ENCODE data around the gene TSPEAR.

DNA sequence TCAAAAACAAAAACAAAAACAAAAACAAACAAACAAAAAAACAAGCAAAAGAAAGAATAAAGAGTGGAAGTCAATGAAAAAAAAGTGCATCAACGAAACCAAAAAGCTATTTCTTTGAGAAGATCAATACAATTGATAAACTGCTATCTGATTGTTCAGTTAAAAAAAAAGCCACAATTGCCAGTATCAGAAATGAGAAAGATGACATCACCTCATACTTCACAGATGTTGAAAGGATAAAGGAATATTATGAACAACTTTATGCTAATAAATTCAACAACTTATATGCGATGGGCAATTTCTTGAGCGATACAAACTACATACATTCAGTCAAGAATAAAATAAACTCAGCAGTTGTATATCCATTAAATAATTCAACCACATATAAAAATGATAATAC lies 258.3 kb downstream of the TSPEAR start:
- TF ChIP-seq, protein P1, sequence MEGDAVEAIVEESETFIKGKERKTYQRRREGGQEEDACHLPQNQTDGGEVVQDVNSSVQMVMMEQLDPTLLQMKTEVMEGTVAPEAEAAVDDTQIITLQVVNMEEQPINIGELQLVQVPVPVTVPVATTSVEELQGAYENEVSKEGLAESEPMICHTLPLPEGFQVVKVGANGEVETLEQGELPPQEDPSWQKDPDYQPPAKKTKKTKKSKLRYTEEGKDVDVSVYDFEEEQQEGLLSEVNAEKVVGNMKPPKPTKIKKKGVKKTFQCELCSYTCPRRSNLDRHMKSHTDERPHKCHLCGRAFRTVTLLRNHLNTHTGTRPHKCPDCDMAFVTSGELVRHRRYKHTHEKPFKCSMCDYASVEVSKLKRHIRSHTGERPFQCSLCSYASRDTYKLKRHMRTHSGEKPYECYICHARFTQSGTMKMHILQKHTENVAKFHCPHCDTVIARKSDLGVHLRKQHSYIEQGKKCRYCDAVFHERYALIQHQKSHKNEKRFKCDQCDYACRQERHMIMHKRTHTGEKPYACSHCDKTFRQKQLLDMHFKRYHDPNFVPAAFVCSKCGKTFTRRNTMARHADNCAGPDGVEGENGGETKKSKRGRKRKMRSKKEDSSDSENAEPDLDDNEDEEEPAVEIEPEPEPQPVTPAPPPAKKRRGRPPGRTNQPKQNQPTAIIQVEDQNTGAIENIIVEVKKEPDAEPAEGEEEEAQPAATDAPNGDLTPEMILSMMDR (IDR thresholded peaks at IDR 0.05), result no peak
- TF ChIP-seq NRF1 (IDR thresholded peaks at IDR 0.05; ENCODE audit: low read depth, low read length), result no peak
- TF ChIP-seq RCOR1 (IDR thresholded peaks at IDR 0.05; ENCODE audit: low read length), result no peak
- TF ChIP-seq, protein P2, sequence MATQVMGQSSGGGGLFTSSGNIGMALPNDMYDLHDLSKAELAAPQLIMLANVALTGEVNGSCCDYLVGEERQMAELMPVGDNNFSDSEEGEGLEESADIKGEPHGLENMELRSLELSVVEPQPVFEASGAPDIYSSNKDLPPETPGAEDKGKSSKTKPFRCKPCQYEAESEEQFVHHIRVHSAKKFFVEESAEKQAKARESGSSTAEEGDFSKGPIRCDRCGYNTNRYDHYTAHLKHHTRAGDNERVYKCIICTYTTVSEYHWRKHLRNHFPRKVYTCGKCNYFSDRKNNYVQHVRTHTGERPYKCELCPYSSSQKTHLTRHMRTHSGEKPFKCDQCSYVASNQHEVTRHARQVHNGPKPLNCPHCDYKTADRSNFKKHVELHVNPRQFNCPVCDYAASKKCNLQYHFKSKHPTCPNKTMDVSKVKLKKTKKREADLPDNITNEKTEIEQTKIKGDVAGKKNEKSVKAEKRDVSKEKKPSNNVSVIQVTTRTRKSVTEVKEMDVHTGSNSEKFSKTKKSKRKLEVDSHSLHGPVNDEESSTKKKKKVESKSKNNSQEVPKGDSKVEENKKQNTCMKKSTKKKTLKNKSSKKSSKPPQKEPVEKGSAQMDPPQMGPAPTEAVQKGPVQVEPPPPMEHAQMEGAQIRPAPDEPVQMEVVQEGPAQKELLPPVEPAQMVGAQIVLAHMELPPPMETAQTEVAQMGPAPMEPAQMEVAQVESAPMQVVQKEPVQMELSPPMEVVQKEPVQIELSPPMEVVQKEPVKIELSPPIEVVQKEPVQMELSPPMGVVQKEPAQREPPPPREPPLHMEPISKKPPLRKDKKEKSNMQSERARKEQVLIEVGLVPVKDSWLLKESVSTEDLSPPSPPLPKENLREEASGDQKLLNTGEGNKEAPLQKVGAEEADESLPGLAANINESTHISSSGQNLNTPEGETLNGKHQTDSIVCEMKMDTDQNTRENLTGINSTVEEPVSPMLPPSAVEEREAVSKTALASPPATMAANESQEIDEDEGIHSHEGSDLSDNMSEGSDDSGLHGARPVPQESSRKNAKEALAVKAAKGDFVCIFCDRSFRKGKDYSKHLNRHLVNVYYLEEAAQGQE (IDR thresholded peaks at IDR 0.05; ENCODE audit: low read depth, low read length), result no peak
- no peak for TF ChIP-seq RXRA (IDR thresholded peaks at IDR 0.05; ENCODE audit: borderline replicate concordance, low read depth)
- TF ChIP-seq, protein P3, sequence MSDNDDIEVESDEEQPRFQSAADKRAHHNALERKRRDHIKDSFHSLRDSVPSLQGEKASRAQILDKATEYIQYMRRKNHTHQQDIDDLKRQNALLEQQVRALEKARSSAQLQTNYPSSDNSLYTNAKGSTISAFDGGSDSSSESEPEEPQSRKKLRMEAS (IDR thresholded peaks at IDR 0.05; ENCODE audit: low read depth), result no peak

Measured in SK-N-SH (cell line).